Vagina (tissue), 2 donors: ENCODE measurements around the gene LSM4.

Experiments
- CTCF ChIP-seq, 3 experiments: fragments of 450-650 bp in 2 of 3; fragments of 200-600 bp in 1 of 3; sonication (generic) in 1 of 3; IDR thresholded peaks; one replicate each; pipeline ENCODE4 v1.5.1; 2017 to 2019; ENCODE audit warnings: antibody characterized with exemption in 3 of 3, mild to moderate bottlenecking in 2 of 3, moderate library complexity in 2 of 3
- POLR2A ChIP-seq, 2 donors: fragments of 450-650 bp; IDR thresholded peaks; one replicate each; pipeline ENCODE4 v1.6.1; 2017; ENCODE audit warnings: antibody characterized with exemption in 2 of 2, mild to moderate bottlenecking in 2 of 2, moderate library complexity in 2 of 2
- POLR2AphosphoS5 ChIP-seq, 2 donors: sonication (generic); formaldehyde crosslinking; IDR thresholded peaks; one replicate each; pipeline ENCODE4 v1.9.0; 2017; ENCODE audit warnings: antibody characterized with exemption in 2 of 2, mild to moderate bottlenecking in 2 of 2, low read depth in 1 of 2; ENCODE audit not compliant: insufficient read depth in 1 of 2

- TF ChIP-seq POLR2AphosphoS5 (IDR thresholded peaks at IDR 0.05; ENCODE audit: insufficient read depth in 1 of 2, low read depth in 1 of 2) (no peak), POLR2A (IDR thresholded peaks at IDR 0.05) (no peak), CTCF (IDR thresholded peaks at IDR 0.05) (no peak)
Measured at GRCh38 chr19:18326772-18327171, 3.9 kb upstream of the LSM4 start.
